Glutamatergic neuron (in vitro differentiated cells): Measurements from ENCODE around the gene EID1. TPM values are rescaled to one million over a fixed set of nuclear protein-coding genes. Genes with fewer than 3 reads are reported as not detected.

Experiments
- DNase-seq: peaks from one replicate; pipeline ENCODE4 v3.0.0; 2022
- H3K27ac Mint-ChIP-seq: one replicate; pipeline ENCODE4 v1.8.0; 2020; ENCODE audit warnings: mild to moderate bottlenecking, mixed read lengths, inconsistent platforms; ENCODE audit not compliant: unreplicated experiment
- H3K27me3 Mint-ChIP-seq: one replicate; pipeline ENCODE4 v1.8.0; 2020; ENCODE audit warnings: mild to moderate bottlenecking, moderate library complexity, mixed read lengths, inconsistent platforms; ENCODE audit not compliant: unreplicated experiment
- H3K36me3 Mint-ChIP-seq: one replicate; pipeline ENCODE4 v1.8.0; 2020; ENCODE audit warnings: mild to moderate bottlenecking, mixed read lengths, inconsistent platforms; ENCODE audit not compliant: unreplicated experiment
- H3K4me1 Mint-ChIP-seq: one replicate; pipeline ENCODE4 v1.8.0; 2020; ENCODE audit warnings: mild to moderate bottlenecking, low read depth, mixed read lengths, inconsistent platforms; ENCODE audit not compliant: unreplicated experiment
- H3K4me3 Mint-ChIP-seq: one replicate; pipeline ENCODE4 v1.8.0; 2020; ENCODE audit warnings: mild to moderate bottlenecking, mixed read lengths, inconsistent platforms; ENCODE audit not compliant: unreplicated experiment
- H3K9me3 Mint-ChIP-seq: one replicate; pipeline ENCODE4 v1.8.0; 2020; ENCODE audit warnings: mild to moderate bottlenecking, moderate library complexity, mixed read lengths, inconsistent platforms; ENCODE audit not compliant: unreplicated experiment
- long read RNA-seq: library from polyadenylated mRNA; unstranded; transcript quantifications from one replicate; pipeline ENCODE4 v2.0.0, GENCODE V29; 2020; ENCODE audit not compliant: unreplicated experiment
- total RNA-seq: library from RNA; stranded (reverse); fragmentation: NEBNext Ultra II Directional; extraction: Animal tissue kit (Norgen Biotek cat#: 25700); gene quantifications from one replicate; pipeline ENCODE4 v1.2.1, GENCODE V29; 2021; ENCODE audit not compliant: unreplicated experiment
- TF ChIP-seq, protein P1 (sequence below): fragments of 200-600 bp; sonication (generic); IDR thresholded peaks from one replicate; pipeline ENCODE4 v1.5.0; 2021; ENCODE audit not compliant: partially characterized antibody, unreplicated experiment

EID1 gene
- 146 TPM for total RNA-seq
- long read RNA-seq, transcript EID1-201 (1 exons, 2,298 nt) = major isoform, 356 of 357 reads
- long read RNA-seq, partial matches to known transcripts = 0 of 357 reads
- long read RNA-seq, other reads (novel, unspliced or antisense) = 1 of 357 reads

DNA sequence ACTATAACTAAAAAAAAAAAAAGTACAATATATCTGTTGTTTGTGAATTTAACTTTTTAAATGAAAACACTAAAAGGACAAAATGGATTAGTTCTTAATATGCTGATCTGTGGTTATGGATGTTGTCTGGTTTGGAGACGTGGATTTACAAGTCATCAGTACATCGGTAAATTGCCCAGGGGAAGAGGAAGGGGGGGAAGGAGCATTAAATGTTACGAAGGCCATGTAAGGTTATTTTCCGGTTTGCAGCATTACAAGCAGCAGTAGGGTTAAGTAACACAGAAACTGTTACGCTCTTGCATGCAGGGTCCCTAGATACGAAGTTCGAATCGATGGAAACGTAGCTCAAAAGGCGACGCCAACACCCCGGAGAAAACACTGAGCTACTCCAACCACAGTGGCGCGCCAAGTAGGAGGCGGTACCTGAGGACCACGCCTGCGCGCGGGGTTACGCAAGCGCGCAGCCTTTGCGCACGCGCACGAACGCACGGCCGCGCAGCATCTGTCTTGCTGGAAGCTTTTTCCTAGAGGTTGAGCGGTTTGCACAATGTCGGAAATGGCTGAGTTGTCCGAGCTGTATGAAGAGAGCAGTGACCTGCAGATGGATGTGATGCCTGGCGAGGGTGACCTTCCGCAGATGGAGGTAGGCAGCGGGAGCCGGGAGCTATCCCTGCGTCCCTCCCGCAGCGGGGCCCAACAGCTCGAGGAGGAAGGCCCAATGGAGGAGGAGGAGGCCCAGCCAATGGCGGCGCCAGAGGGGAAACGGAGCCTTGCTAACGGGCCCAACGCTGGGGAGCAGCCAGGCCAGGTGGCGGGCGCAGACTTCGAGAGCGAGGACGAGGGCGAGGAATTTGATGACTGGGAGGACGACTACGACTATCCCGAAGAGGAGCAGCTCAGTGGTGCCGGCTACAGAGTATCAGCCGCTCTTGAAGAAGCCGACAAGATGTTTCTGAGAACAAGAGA, at the start of gene EID1:
Gene EID1 (plus strand): TSS at position 505 of the 966 bp plus-strand sequence. CDS start 43 bp downstream, at position 548.
- Mint-ChIP-seq H3K9me3 (peaks cover 6% of the 10 kb centered on the region), H3K27me3 (peaks cover 4% of the 10 kb centered on the region), H3K36me3 (no peaks in the 10 kb centered on the region), H3K4me3 (peak within 1 kb of the TSS; percentile 97), H3K4me1 (peaks cover 9% of the 10 kb centered on the region), H3K27ac (peak within 1 kb of the TSS; percentile 100)
- peak; percentile 94 for DNase-seq
- TF ChIP-seq, protein P1, sequence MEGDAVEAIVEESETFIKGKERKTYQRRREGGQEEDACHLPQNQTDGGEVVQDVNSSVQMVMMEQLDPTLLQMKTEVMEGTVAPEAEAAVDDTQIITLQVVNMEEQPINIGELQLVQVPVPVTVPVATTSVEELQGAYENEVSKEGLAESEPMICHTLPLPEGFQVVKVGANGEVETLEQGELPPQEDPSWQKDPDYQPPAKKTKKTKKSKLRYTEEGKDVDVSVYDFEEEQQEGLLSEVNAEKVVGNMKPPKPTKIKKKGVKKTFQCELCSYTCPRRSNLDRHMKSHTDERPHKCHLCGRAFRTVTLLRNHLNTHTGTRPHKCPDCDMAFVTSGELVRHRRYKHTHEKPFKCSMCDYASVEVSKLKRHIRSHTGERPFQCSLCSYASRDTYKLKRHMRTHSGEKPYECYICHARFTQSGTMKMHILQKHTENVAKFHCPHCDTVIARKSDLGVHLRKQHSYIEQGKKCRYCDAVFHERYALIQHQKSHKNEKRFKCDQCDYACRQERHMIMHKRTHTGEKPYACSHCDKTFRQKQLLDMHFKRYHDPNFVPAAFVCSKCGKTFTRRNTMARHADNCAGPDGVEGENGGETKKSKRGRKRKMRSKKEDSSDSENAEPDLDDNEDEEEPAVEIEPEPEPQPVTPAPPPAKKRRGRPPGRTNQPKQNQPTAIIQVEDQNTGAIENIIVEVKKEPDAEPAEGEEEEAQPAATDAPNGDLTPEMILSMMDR = no peak

- Mint-ChIP-seq H3K27me3 (peaks cover 2% of the 10 kb centered on the region), H3K9me3 (peaks cover 8% of the 10 kb centered on the region), H3K4me3 (no peak overlapping the region), H3K4me1 (no peaks in the 10 kb centered on the region), H3K27ac (no peak overlapping the region), H3K36me3 (peaks cover 17% of the 10 kb centered on the region)
- TF ChIP-seq, protein P1 = no peak
- no peak for DNase-seq
Observed at GRCh38 chr15:48828471-48828870, 49.5 kb upstream of the EID1 start.

GRCh38 chr15:48828906-48829305, 49.0 kb upstream of the EID1 start:
- H3K27me3 Mint-ChIP-seq = peaks cover 2% of the 10 kb centered on the region
- no peaks in the 10 kb centered on the region for H3K4me1 Mint-ChIP-seq
- H3K9me3 Mint-ChIP-seq = peaks cover 10% of the 10 kb centered on the region
- no peak overlapping the region for H3K4me3 Mint-ChIP-seq
- H3K36me3 Mint-ChIP-seq = peaks cover 22% of the 10 kb centered on the region
- TF ChIP-seq, protein P1 = no peak
- DNase-seq = no peak
- no peak overlapping the region for H3K27ac Mint-ChIP-seq

GRCh38 chr15:48832648-48833047, 45.3 kb upstream of the EID1 start:
- H3K27ac Mint-ChIP-seq = no peak overlapping the region
- peaks cover 24% of the 10 kb centered on the region for H3K36me3 Mint-ChIP-seq
- TF ChIP-seq, protein P1 = no peak
- DNase-seq = no peak
- peaks cover 2% of the 10 kb centered on the region for H3K27me3 Mint-ChIP-seq
- H3K4me3 Mint-ChIP-seq = no peak overlapping the region
- peaks cover 10% of the 10 kb centered on the region for H3K9me3 Mint-ChIP-seq
- H3K4me1 Mint-ChIP-seq = no peaks in the 10 kb centered on the region
